ENCODE measurements around the gene MEF2A. TPM values are rescaled to one million over a fixed set of nuclear protein-coding genes. Genes with fewer than 3 reads are reported as not detected.

Gene MEF2A
- total and polyA plus RNA-seq, 9 of the 15 experiments (the other 6 are each of a cell fraction or from before 2014, with no cell fraction given) = 1.6 to 18.7 (median 8.7) TPM

DNA sequence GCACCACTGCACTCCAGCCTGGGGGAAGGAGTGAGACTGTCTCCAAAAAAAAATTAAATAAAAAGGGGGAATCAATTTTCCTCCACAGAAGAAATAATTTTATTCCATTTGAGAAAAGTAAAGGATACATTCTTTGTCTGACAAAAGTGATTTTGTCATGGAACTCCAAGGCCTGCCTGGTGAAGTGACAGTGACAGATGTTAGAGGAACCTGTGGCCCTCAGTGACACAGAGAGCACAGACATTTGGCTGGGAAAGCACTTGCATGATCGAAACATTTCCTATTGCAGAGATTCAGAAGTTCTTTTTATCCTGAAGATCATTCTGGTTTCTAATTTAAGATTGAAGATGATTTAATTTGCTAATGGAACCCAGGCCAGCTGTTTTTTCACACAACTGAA, 161.5 kb downstream of the MEF2A start (continued):
- TF ChIP-seq, protein P1, sequence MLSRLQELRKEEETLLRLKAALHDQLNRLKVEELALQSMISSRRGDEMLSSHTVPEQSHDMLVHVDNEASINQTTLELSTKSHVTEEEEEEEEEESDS (CRISPR knock-in tag; IDR thresholded peaks at IDR 0.05) = no peak

DNA sequence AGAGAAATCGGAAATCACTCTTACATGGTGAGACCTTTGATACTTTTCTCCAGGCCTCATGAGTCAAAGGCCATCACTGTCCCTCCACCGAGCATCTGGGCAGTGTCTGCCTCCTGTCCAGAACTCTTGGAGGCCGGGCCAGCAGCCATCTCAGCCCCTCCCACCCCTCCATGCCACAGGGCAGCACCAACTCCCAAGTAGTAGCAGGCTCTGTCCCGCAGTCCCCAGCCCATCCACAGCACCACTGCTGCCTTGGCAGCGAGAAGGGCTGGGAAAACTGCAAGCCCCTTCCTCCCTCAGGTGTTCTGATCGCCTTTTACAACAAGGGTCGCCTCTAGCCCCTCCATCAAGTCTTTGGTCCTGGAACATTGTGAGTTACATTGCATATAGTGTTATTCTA, 161.9 kb downstream of the MEF2A start:
- POLR2A ChIA-PET = no interaction called here
- no peak for FAIRE-seq
- Histone ChIP-seq H2AFZ (ENCODE audit: low read depth, low read length) (no peak overlapping the region), H4K20me1 (replicated peaks; ENCODE audit: control insufficient read depth, insufficient read depth, low read length) (no peaks in the 10 kb centered on the region), H3K4me1 (replicated peaks in 1 of 2; ENCODE audit: control insufficient read depth in 2 of 2, insufficient read depth in 2 of 2, low read length in 2 of 2) (peaks cover 0 to 9% of the 10 kb centered on the region in 2 experiments; a peak in 3 of 5 replicates), H3K27ac (ENCODE audit: extremely low read depth, low read depth, low read length) (no peak overlapping the region), H3K4me2 (ENCODE audit: insufficient read depth, low read length) (no peak overlapping the region), H3K9ac (ENCODE audit: insufficient read depth in 1 of 2, low read depth in 2 of 2, low read length in 2 of 2) (no peak overlapping the region), H3K9me1 (ENCODE audit: control insufficient read depth, insufficient read depth, low read length) (no peaks in the 10 kb centered on the region), H3K79me2 (ENCODE audit: control insufficient read depth, insufficient read depth, low read length) (no peaks in the 10 kb centered on the region), H3K9me3 (replicated peaks; ENCODE audit: control insufficient read depth, insufficient read depth, low read depth, low read length) (no peaks in the 10 kb centered on the region), H3K4me3 (no peak overlapping the region), H3K36me3 (ENCODE audit: control insufficient read depth, insufficient read depth, low read length) (no peaks in the 10 kb centered on the region), H3K27me3 (ENCODE audit: control insufficient read depth in 2 of 2, insufficient read depth in 2 of 2, low read length in 2 of 2) (peaks cover 0 to 21% of the 10 kb centered on the region in 2 experiments; a peak in 1 of 5 replicates)
- 12% methylated on average over 7 of the region's 7 CpGs for WGBS (ENCODE audit: insufficient coverage, low coverage, missing lambda C conversion rate)
- TF ChIP-seq SNRNP70 (optimal IDR thresholded peaks at IDR 0.05; ENCODE audit: low read depth, low read length) (no peak), LCOR (CRISPR knock-in tag; IDR thresholded peaks at IDR 0.05) (no peak), SP1 (CRISPR knock-in tag; IDR thresholded peaks at IDR 0.05) (no peak), DDX20 (tag; IDR thresholded peaks at IDR 0.05; ENCODE audit: low read depth) (no peak), ZNF717 (CRISPR knock-in tag; IDR thresholded peaks at IDR 0.05) (no peak), FOS (IDR thresholded peaks at IDR 0.05; ENCODE audit: extremely low read depth, insufficient read length) (no peak), MED1 (CRISPR knock-in tag; IDR thresholded peaks at IDR 0.05; ENCODE audit: borderline replicate concordance) (no peak)
- TF ChIP-seq, protein P2, sequence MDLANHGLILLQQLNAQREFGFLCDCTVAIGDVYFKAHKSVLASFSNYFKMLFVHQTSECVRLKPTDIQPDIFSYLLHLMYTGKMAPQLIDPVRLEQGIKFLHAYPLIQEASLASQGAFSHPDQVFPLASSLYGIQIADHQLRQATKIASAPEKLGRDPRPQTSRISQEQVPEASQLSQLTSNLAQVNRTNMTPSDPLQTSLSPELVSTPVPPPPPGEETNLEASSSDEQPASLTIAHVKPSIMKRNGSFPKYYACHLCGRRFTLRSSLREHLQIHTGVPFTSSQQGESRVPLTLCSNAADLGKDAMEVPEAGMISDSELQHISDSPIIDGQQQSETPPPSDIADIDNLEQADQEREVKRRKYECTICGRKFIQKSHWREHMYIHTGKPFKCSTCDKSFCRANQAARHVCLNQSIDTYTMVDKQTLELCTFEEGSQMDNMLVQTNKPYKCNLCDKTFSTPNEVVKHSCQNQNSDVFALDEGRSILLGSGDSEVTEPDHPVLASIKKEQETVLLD (IDR thresholded peaks at IDR 0.05) = no peak
- ATAC-seq = no peak
- intact Hi-C loops (cut with micrococcal nuclease) (no loop called here), in situ Hi-C loops (cut with MboI) (loop anchor here (25.0 kb wide), 1 partner anchor 440 kb away; no protein-coding TSS in a partner anchor)
- DNase-seq (ENCODE audit: extremely low read depth in 1 of 4, low spot score in 3 of 4) = no peak
- BruUV-seq (replicated peaks) = no TSS peak
- CTCF ChIA-PET (ENCODE audit: low intra/inter-chr PET ratio) = no interaction called here

Data from K562 (cell line).